ENCODE data around the gene KDM2B. TPM values are rescaled to one million over a fixed set of nuclear protein-coding genes. Genes with fewer than 3 reads are reported as not detected.
A peak's percentile ranks its signal among the peaks of the same experiment; 100 is the strongest.

KDM2B gene
- total and polyA plus RNA-seq, 2 experiments from 2014 or later: 13.6 to 22.7 TPM

GRCh38 chr12:121501946-121502345 lies 78.9 kb downstream of the KDM2B start:
- no peak overlapping the region for H3K4me2 ChIP-seq
- no peak overlapping the region for H2AFZ ChIP-seq
- no peak overlapping the region for H3K4me3 ChIP-seq
- no peak for DNase-seq (ENCODE audit: low spot score)
- H3K27me3 ChIP-seq: no peaks in the 10 kb centered on the region
- no peaks in the 10 kb centered on the region for H3K9me2 ChIP-seq (replicated peaks; ENCODE audit: insufficient read depth)
- no peaks in the 10 kb centered on the region for H3K36me3 ChIP-seq (replicated peaks; ENCODE audit: insufficient read depth, low read depth)
- H3K4me1 ChIP-seq (ENCODE audit: insufficient read depth): no peaks in the 10 kb centered on the region
- H3K79me2 ChIP-seq: no peaks in the 10 kb centered on the region
- no peaks in the 10 kb centered on the region for H3K9me3 ChIP-seq (ENCODE audit: low read depth)
- TF ChIP-seq CTCF (IDR thresholded peaks at IDR 0.05; ENCODE audit: poor library complexity): no peak
- no peak for TF ChIP-seq EZH2phosphoT487 (IDR thresholded peaks at IDR 0.05; ENCODE audit: low read depth, severe bottlenecking, unreplicated experiment)
- TF ChIP-seq EZH2 (IDR thresholded peaks at IDR 0.05; ENCODE audit: borderline replicate concordance): no peak
- 95% methylated on average over 9 of the region's 9 CpGs for WGBS (ENCODE audit: low lambda C conversion rate, missing lambda C conversion rate)
- no peak overlapping the region for H3K27ac ChIP-seq
- no peaks in the 10 kb centered on the region for H4K20me1 ChIP-seq (ENCODE audit: insufficient read depth, poor library complexity, severe bottlenecking)

GRCh38 chr12:121499929-121500793 lies 80.7 kb downstream of the KDM2B start:
- peak overlapping the region; percentile 58 for H3K4me2 ChIP-seq
- H2AFZ ChIP-seq: no peak overlapping the region
- no peaks in the 10 kb centered on the region for H3K4me1 ChIP-seq (ENCODE audit: insufficient read depth)
- H3K4me3 ChIP-seq: no peak overlapping the region
- TF ChIP-seq CTCF (IDR thresholded peaks at IDR 0.05; ENCODE audit: poor library complexity): peak; percentile 98
- TF ChIP-seq EZH2phosphoT487 (IDR thresholded peaks at IDR 0.05; ENCODE audit: low read depth, severe bottlenecking, unreplicated experiment): no peak
- 47% methylated on average over 21 of the region's 21 CpGs for WGBS (ENCODE audit: low lambda C conversion rate, missing lambda C conversion rate)
- H3K9me3 ChIP-seq (ENCODE audit: low read depth): no peaks in the 10 kb centered on the region
- H3K79me2 ChIP-seq: no peaks in the 10 kb centered on the region
- H4K20me1 ChIP-seq (ENCODE audit: insufficient read depth, poor library complexity, severe bottlenecking): no peaks in the 10 kb centered on the region
- no peaks in the 10 kb centered on the region for H3K27me3 ChIP-seq
- H3K9me2 ChIP-seq (replicated peaks; ENCODE audit: insufficient read depth): no peaks in the 10 kb centered on the region
- no peak overlapping the region for H3K27ac ChIP-seq
- no peaks in the 10 kb centered on the region for H3K36me3 ChIP-seq (replicated peaks; ENCODE audit: insufficient read depth, low read depth)
- DNase-seq (ENCODE audit: low spot score): peak; percentile 85

GRCh38 chr12:121495746-121496145 lies 85.1 kb downstream of the KDM2B start:
- no peaks in the 10 kb centered on the region for H3K36me3 ChIP-seq (replicated peaks; ENCODE audit: insufficient read depth, low read depth)
- no peak overlapping the region for H3K4me3 ChIP-seq
- no peak for TF ChIP-seq EZH2 (IDR thresholded peaks at IDR 0.05; ENCODE audit: borderline replicate concordance)
- TF ChIP-seq CTCF (IDR thresholded peaks at IDR 0.05; ENCODE audit: poor library complexity): no peak
- no peak for TF ChIP-seq EZH2phosphoT487 (IDR thresholded peaks at IDR 0.05; ENCODE audit: low read depth, severe bottlenecking, unreplicated experiment)
- H3K79me2 ChIP-seq: no peaks in the 10 kb centered on the region
- DNase-seq (ENCODE audit: low spot score): no peak
- no peaks in the 10 kb centered on the region for H3K9me2 ChIP-seq (replicated peaks; ENCODE audit: insufficient read depth)
- H3K9me3 ChIP-seq (ENCODE audit: low read depth): no peaks in the 10 kb centered on the region
- H4K20me1 ChIP-seq (ENCODE audit: insufficient read depth, poor library complexity, severe bottlenecking): no peaks in the 10 kb centered on the region
- WGBS (ENCODE audit: low lambda C conversion rate, missing lambda C conversion rate): 92% methylated on average over 8 of the region's 8 CpGs
- H3K4me1 ChIP-seq (ENCODE audit: insufficient read depth): no peaks in the 10 kb centered on the region
- H2AFZ ChIP-seq: no peak overlapping the region
- no peak overlapping the region for H3K4me2 ChIP-seq
- no peak overlapping the region for H3K27ac ChIP-seq
- H3K27me3 ChIP-seq: no peaks in the 10 kb centered on the region
